Gastrocnemius medialis (tissue), 4 donors: Measurements from ENCODE around the gene QRFPR. TPM values are rescaled to one million over a fixed set of nuclear protein-coding genes. Genes with fewer than 3 reads are reported as not detected.

ENCODE experiments used
- ATAC-seq, 2 donors: fragments of 150-250 bp; one replicate each; pipeline ENCODE4 v1.9.1; 2016
- DNase-seq, 2 donors: peaks; one replicate each; pipeline ENCODE4 v3.0.0-alpha.2; 2019
- H3K27ac ChIP-seq, 4 donors: fragments of 200-600 bp; sonication (generic); 1 replicate in 1 of 4; 2 replicates in 3 of 4; pipeline ENCODE4 v1.5.1; 2016 to 2018; ENCODE audit warnings: mild to moderate bottlenecking in 2 of 4, moderate library complexity in 1 of 4
- H3K27me3 ChIP-seq, 3 donors: fragments of 200-600 bp; sonication (generic) in 2 of 3; 1 replicate in 1 of 3; 2 replicates in 2 of 3; pipeline versions ENCODE4 v1.5.1 to v1.6.0; 2016 to 2019; ENCODE audit warnings: mild to moderate bottlenecking in 1 of 3, moderate library complexity in 1 of 3
- H3K36me3 ChIP-seq, 2 donors: fragments of 200-600 bp; sonication (generic) in 1 of 2; one replicate each; pipeline ENCODE4 v1.5.1; 2017 to 2018
- H3K4me1 ChIP-seq, 2 donors: fragments of 200-600 bp; sonication (generic) in 1 of 2; one replicate each; pipeline ENCODE4 v1.5.1; 2016 to 2017; ENCODE audit warnings: mild to moderate bottlenecking in 2 of 2
- H3K4me3 ChIP-seq, 4 donors: fragments of 200-600 bp; sonication (generic) in 3 of 4; 1 replicate in 1 of 4; 2 replicates in 3 of 4; pipeline ENCODE4 v1.5.1; 2016 to 2019; ENCODE audit warnings: mild to moderate bottlenecking in 2 of 4
- H3K9me3 ChIP-seq, 3 donors: fragments of 200-600 bp; sonication (generic) in 2 of 3; 1 replicate in 1 of 3; 2 replicates in 2 of 3; pipeline ENCODE4 v1.5.1; 2016 to 2019
- CTCF ChIP-seq, 5 experiments: fragments of 450-650 bp in 3 of 5; fragments of 200-600 bp in 2 of 5; sonication (generic) in 2 of 5; IDR thresholded peaks in 4 of 5; conservative IDR thresholded peaks in 1 of 5; 1 replicate in 4 of 5; 2 replicates in 1 of 5; pipeline ENCODE4 v1.5.1; 2016 to 2019; ENCODE audit warnings: antibody characterized with exemption in 5 of 5, mild to moderate bottlenecking in 3 of 5, moderate library complexity in 3 of 5
- POLR2A ChIP-seq, 2 donors: fragments of 450-650 bp; IDR thresholded peaks; one replicate each; pipeline ENCODE4 v1.6.1; 2017; ENCODE audit warnings: antibody characterized with exemption in 2 of 2, mild to moderate bottlenecking in 2 of 2, moderate library complexity in 2 of 2
- in situ Hi-C, 4 donors: fragments of 200-750 bp; cut with MboI; loops; one replicate each; pipeline versions ENCODE4 v1.15.0 to v1.8.0; 2017; ENCODE audit warnings: low sequenced_read_pairs in 4 of 4
- intact Hi-C: fragments of 100-400 bp; cut with DNase I; formaldehyde crosslinking; loops from one replicate; pipeline ENCODE4 v1.15.1; 2023; ENCODE audit warnings: low total_unique reads
- total RNA-seq, 4 donors: library from RNA; depleted of rRNA; stranded (reverse); fragments of >200 nt; gene quantifications; one replicate each; pipeline versions ENCODE4 v1.1.0 to v1.2.3, GENCODE V29; 2016

Gene QRFPR
- total RNA-seq, 4 donors from 2014 or later = not detected

GRCh38 chr4:121308828-121309227 is 72.0 kb downstream of the QRFPR start:
- in situ Hi-C loops = no loop called here
- TF ChIP-seq CTCF (IDR thresholded peaks at IDR 0.05 in 4 of 5, conservative IDR thresholded peaks at IDR 0.05 in 1 of 5) = no peak
- TF ChIP-seq POLR2A (IDR thresholded peaks at IDR 0.05) = no peak
- H3K27ac ChIP-seq = no peak overlapping the region

GRCh38 chr4:121308328-121308663 is 72.5 kb downstream of the QRFPR start:
- no peak overlapping the region for H3K4me3 ChIP-seq
- TF ChIP-seq POLR2A (IDR thresholded peaks at IDR 0.05) = no peak
- TF ChIP-seq CTCF (IDR thresholded peaks at IDR 0.05 in 4 of 5, conservative IDR thresholded peaks at IDR 0.05 in 1 of 5) = no peak
- in situ Hi-C loops = no loop called here
- no peaks in the 10 kb centered on the region for H3K27me3 ChIP-seq
- no peaks in the 10 kb centered on the region for H3K36me3 ChIP-seq
- no peak overlapping the region for H3K27ac ChIP-seq
- H3K4me1 ChIP-seq = no peaks in the 10 kb centered on the region
- DNase-seq = no peak
- intact Hi-C loops = no loop called here
- no peaks in the 10 kb centered on the region for H3K9me3 ChIP-seq
- no peak for ATAC-seq

More at GRCh38 chr4:121308828-121309227, 72.0 kb downstream of the QRFPR start:
- no peaks in the 10 kb centered on the region for H3K9me3 ChIP-seq
- DNase-seq (no peak), ATAC-seq (no peak)
- no peaks in the 10 kb centered on the region for H3K4me1 ChIP-seq
- intact Hi-C loops = no loop called here
- no peak overlapping the region for H3K4me3 ChIP-seq
- no peaks in the 10 kb centered on the region for H3K27me3 ChIP-seq
- no peaks in the 10 kb centered on the region for H3K36me3 ChIP-seq

GRCh38 chr4:121307445-121308327 is 73.1 kb downstream of the QRFPR start:
- Histone ChIP-seq H3K9me3 (no peaks in the 10 kb centered on the region), H3K27ac (no peak overlapping the region), H3K4me3 (no peak overlapping the region), H3K4me1 (no peaks in the 10 kb centered on the region), H3K36me3 (no peaks in the 10 kb centered on the region), H3K27me3 (no peaks in the 10 kb centered on the region)
- ATAC-seq (no peak), DNase-seq (no peak)
- in situ Hi-C loops (no loop called here), intact Hi-C loops (no loop called here)
- TF ChIP-seq CTCF (IDR thresholded peaks at IDR 0.05 in 4 of 5, conservative IDR thresholded peaks at IDR 0.05 in 1 of 5) = no peak
- TF ChIP-seq POLR2A (IDR thresholded peaks at IDR 0.05) = no peak

GRCh38 chr4:121306931-121307330 is 73.9 kb downstream of the QRFPR start:
- H3K4me3 ChIP-seq = no peak overlapping the region
- ATAC-seq (no peak), DNase-seq (no peak)
- intact Hi-C loops = no loop called here
- H3K36me3 ChIP-seq = no peaks in the 10 kb centered on the region
- H3K27me3 ChIP-seq = no peaks in the 10 kb centered on the region
- no peaks in the 10 kb centered on the region for H3K9me3 ChIP-seq
- no peak for TF ChIP-seq POLR2A (IDR thresholded peaks at IDR 0.05)
- TF ChIP-seq CTCF (IDR thresholded peaks at IDR 0.05 in 4 of 5, conservative IDR thresholded peaks at IDR 0.05 in 1 of 5) = no peak
- no peak overlapping the region for H3K27ac ChIP-seq
- in situ Hi-C loops = no loop called here
- no peaks in the 10 kb centered on the region for H3K4me1 ChIP-seq
